Measurements from ENCODE around the gene SNX4.

SNX4 gene

DNA sequence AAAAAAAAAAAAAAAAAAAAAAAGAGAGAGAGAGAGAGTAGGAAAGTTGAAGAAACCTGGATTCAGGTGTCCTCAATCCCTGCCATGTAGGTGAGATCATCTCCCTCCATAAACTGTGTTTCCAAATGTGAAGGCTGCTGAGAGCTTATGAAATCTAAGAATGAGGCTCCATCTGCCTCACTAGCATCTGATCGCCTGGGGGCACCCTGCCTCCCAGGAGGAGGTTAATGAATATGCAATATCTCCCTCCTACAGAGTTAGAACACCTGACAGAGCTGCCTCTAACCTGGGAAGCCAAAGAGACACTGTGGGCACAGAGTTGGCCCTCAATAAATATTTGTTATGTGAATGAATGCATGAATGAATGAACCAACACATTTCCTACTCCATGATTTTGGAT lies 121.0 kb downstream of the SNX4 start:
- DNase-seq, result no peak
